ENCODE data around the gene RNF14. TPM values are rescaled to one million over a fixed set of nuclear protein-coding genes. Genes with fewer than 3 reads are reported as not detected.

RNF14 gene
- total and polyA plus RNA-seq, 2 of the 8 experiments (the other 6 are each of a cell fraction or from before 2014, with no cell fraction given) = 4.7 to 20.2 TPM

- TF ChIP-seq SRF (IDR thresholded peaks at IDR 0.05; ENCODE audit: low read depth, low read length) = no peak
These were observed 42.8 kb downstream of the RNF14 start (continued) for GRCh38 chr5:142011572-142012185.

Measured in H1 (cell line).